CD14-positive monocyte (primary cell): ENCODE results near the gene BSPH1. TPM values are rescaled to one million over a fixed set of nuclear protein-coding genes. Genes with fewer than 3 reads are reported as not detected.
"Not testable (repeated sequence)": the region's sequence is repeated elsewhere in the genome, so short reads cannot be mapped to it uniquely, and the experiment has no call there.

Experiments
- DNase-seq, 3 donors: peaks; one replicate each; pipeline ENCODE4 v3.0.0-alpha.2; 2011 to 2022
- H2AFZ ChIP-seq: 2 replicates; pipeline ENCODE4 v1.6.0; 2012; ENCODE audit warnings: mild to moderate bottlenecking, low read depth, low read length, inconsistent platforms; ENCODE audit not compliant: insufficient read depth, poor library complexity, severe bottlenecking
- H3K27ac ChIP-seq, 2 donors: 1 replicate in 1 of 2; 2 replicates in 1 of 2; pipeline ENCODE4 v1.5.1; 2012 to 2013; ENCODE audit warnings: low read length in 2 of 2, control low read depth in 1 of 2, inconsistent platforms in 1 of 2, low read depth in 1 of 2, mild to moderate bottlenecking in 1 of 2
- H3K27me3 ChIP-seq, 2 donors: one replicate each; pipeline versions ENCODE4 v1.6.0 to v1.6.1; 2011 to 2013; ENCODE audit warnings: low read length in 2 of 2; ENCODE audit not compliant: control insufficient read depth in 2 of 2, insufficient read depth in 2 of 2
- H3K36me3 ChIP-seq, 2 donors: replicated peaks in 1 of 2; 1 replicate in 1 of 2; 2 replicates in 1 of 2; pipeline versions ENCODE4 v1.5.1 to v1.6.1; 2012 to 2013; ENCODE audit warnings: low read length in 2 of 2, control low read depth in 1 of 2, inconsistent platforms in 1 of 2, mild to moderate bottlenecking in 1 of 2; ENCODE audit not compliant: insufficient read depth in 2 of 2, control insufficient read depth in 1 of 2
- H3K4me1 ChIP-seq, 2 donors: 1 replicate in 1 of 2; 2 replicates in 1 of 2; pipeline versions ENCODE4 v1.5.1 to v1.6.1; 2012 to 2013; ENCODE audit warnings: low read length in 2 of 2, control low read depth in 1 of 2, inconsistent platforms in 1 of 2, mild to moderate bottlenecking in 1 of 2, moderate library complexity in 1 of 2; ENCODE audit not compliant: insufficient read depth in 2 of 2, control insufficient read depth in 1 of 2
- H3K4me2 ChIP-seq: replicated peaks from 2 replicates; pipeline ENCODE3; 2012; ENCODE audit warnings: low read length, moderate library complexity, mild to moderate bottlenecking; ENCODE audit not compliant: poor library complexity, severe bottlenecking; ENCODE audit errors: extremely low read depth
- H3K4me3 ChIP-seq, 3 experiments: fragments of 200-600 bp in 1 of 3; sonication (generic) in 1 of 3; replicated peaks in 1 of 3; 1 replicate in 2 of 3; 2 replicates in 1 of 3; pipeline ENCODE4 v1.5.1; 2011 to 2013; ENCODE audit warnings: low read length in 3 of 3, mild to moderate bottlenecking in 3 of 3, control low read depth in 2 of 3, low read depth in 2 of 3, inconsistent platforms in 1 of 3, moderate library complexity in 1 of 3
- H3K79me2 ChIP-seq: 2 replicates; pipeline ENCODE4 v1.6.0; 2012; ENCODE audit warnings: mild to moderate bottlenecking, control low read depth, inconsistent platforms, low read length, moderate library complexity; ENCODE audit not compliant: insufficient read depth
- H3K9ac ChIP-seq: 2 replicates; pipeline ENCODE4 v1.6.0; 2017; ENCODE audit warnings: low read length, mild to moderate bottlenecking; ENCODE audit not compliant: insufficient read depth, poor library complexity, severe bottlenecking
- H3K9me3 ChIP-seq, 2 donors: replicated peaks in 1 of 2; 1 replicate in 1 of 2; 2 replicates in 1 of 2; pipeline versions ENCODE4 v1.5.1 to v1.6.1; 2012 to 2013; ENCODE audit warnings: low read length in 2 of 2, control low read depth in 1 of 2; ENCODE audit not compliant: control insufficient read depth in 1 of 2, insufficient read depth in 1 of 2
- H4K20me1 ChIP-seq: 2 replicates; pipeline ENCODE4 v1.6.0; 2012; ENCODE audit warnings: mild to moderate bottlenecking, low read length, control low read depth, moderate library complexity; ENCODE audit not compliant: insufficient read depth
- H3K27ac Mint-ChIP-seq, 7 donors: one replicate each; pipeline ENCODE4 v1.8.0; 2020; ENCODE audit warnings: mild to moderate bottlenecking in 7 of 7, mixed read lengths in 7 of 7, moderate library complexity in 6 of 7, inconsistent platforms in 2 of 7
- H3K27me3 Mint-ChIP-seq, 3 donors: one replicate each; pipeline ENCODE4 v1.8.0; 2021 to 2022; ENCODE audit warnings: low read depth in 3 of 3, mild to moderate bottlenecking in 3 of 3, mixed read lengths in 3 of 3, moderate library complexity in 3 of 3, inconsistent platforms in 1 of 3
- H3K36me3 Mint-ChIP-seq, 2 donors: one replicate each; pipeline ENCODE4 v1.8.0; 2020; ENCODE audit warnings: mixed read lengths in 2 of 2, inconsistent platforms in 1 of 2, mild to moderate bottlenecking in 1 of 2
- H3K4me1 Mint-ChIP-seq: one replicate; pipeline ENCODE4 v1.8.0; 2020; ENCODE audit warnings: mild to moderate bottlenecking, mixed read lengths
- H3K4me3 Mint-ChIP-seq, 2 donors: one replicate each; pipeline ENCODE4 v1.8.0; 2020; ENCODE audit warnings: mild to moderate bottlenecking in 2 of 2, mixed read lengths in 2 of 2, moderate library complexity in 1 of 2
- H3K9me3 Mint-ChIP-seq, 7 donors: one replicate each; pipeline ENCODE4 v1.8.0; 2020 to 2022; ENCODE audit warnings: mixed read lengths in 7 of 7, mild to moderate bottlenecking in 6 of 7, moderate library complexity in 6 of 7, inconsistent platforms in 2 of 7
- CTCF ChIP-seq: fragments of 200-600 bp; IDR thresholded peaks from one replicate; pipeline ENCODE4 v1.8.0; 2022; ENCODE audit warnings: antibody characterized with exemption, mild to moderate bottlenecking
- WGBS: methylation state at CpG from one replicate; pipeline ENCODE4 v1.1.5; 2013; ENCODE audit warnings: missing lambda C conversion rate; ENCODE audit not compliant: insufficient coverage; 5-methylcytosine and 5-hydroxymethylcytosine counted together
- intact Hi-C, 2 donors: fragments of 100-400 bp; cut with micrococcal nuclease; formaldehyde crosslinking; loops; one replicate each; pipeline versions ENCODE4 v1.15.0 to v1.15.1; 2023
- polyA plus RNA-seq, 3 donors: library from polyadenylated mRNA; depleted of rRNA in 1 of 3; unstranded in 2 of 3; stranded (reverse) in 1 of 3; fragments of 300-500 nt in 2 of 3; fragments of >200 nt in 1 of 3; fragmentation: Illumina TruSeq in 2 of 3; gene quantifications; 1 replicate in 2 of 3; 2 replicates in 1 of 3; pipeline ENCODE4 v1.2.3, GENCODE V29; 2012 to 2021

The BSPH1 gene
- polyA plus RNA-seq, 3 donors: not detected

- intact Hi-C loops: no loop called here
- H2AFZ ChIP-seq: no peak overlapping the region
- H3K27ac ChIP-seq: no peak overlapping the region
- no peaks in the 10 kb centered on the region for H3K79me2 ChIP-seq
- no peaks in the 10 kb centered on the region for H3K4me1 ChIP-seq
- DNase-seq: no peak
- 27% methylated on average over 10 of the region's 10 CpGs for WGBS
- TF ChIP-seq CTCF: no peak
- H3K4me1 Mint-ChIP-seq: no peaks in the 10 kb centered on the region
- H3K36me3 Mint-ChIP-seq: no peaks in the 10 kb centered on the region
- H3K9me3 Mint-ChIP-seq: peaks cover 0 to 2% (median 0%) of the 10 kb centered on the region in 7 donors
- no peak overlapping the region for H3K9ac ChIP-seq
- H3K9me3 ChIP-seq: no peaks in the 10 kb centered on the region
- H3K36me3 ChIP-seq: no peaks in the 10 kb centered on the region
- peaks cover 0 to 2% of the 10 kb centered on the region in 2 donors for H3K27me3 ChIP-seq
- H3K27me3 Mint-ChIP-seq: peaks cover 14 to 16% (median 16%) of the 10 kb centered on the region in 3 donors
- H3K27ac Mint-ChIP-seq: no peak overlapping the region
- peak overlapping the region in 1 of 2 donors; percentile 21 for H3K4me3 Mint-ChIP-seq
- no peaks in the 10 kb centered on the region for H4K20me1 ChIP-seq
- no peak overlapping the region for H3K4me3 ChIP-seq
- H3K4me2 ChIP-seq: no peak overlapping the region
These were observed 670 bp downstream of the BSPH1 start for GRCh38 chr19:47991191-47991808.

GRCh38 chr19:47973529-47973928 lies 18.4 kb downstream of the BSPH1 start:
- H3K9me3 ChIP-seq: no peaks in the 10 kb centered on the region
- H3K9me3 Mint-ChIP-seq: peaks cover 0 to 4% (median 2%) of the 10 kb centered on the region in 7 donors
- H3K79me2 ChIP-seq: no peaks in the 10 kb centered on the region
- H3K27me3 Mint-ChIP-seq: peaks cover 1 to 9% (median 2%) of the 10 kb centered on the region in 3 donors
- H3K9ac ChIP-seq: no peak overlapping the region
- no peak overlapping the region for H3K4me3 ChIP-seq
- no peaks in the 10 kb centered on the region for H3K27me3 ChIP-seq
- H3K36me3 ChIP-seq: no peaks in the 10 kb centered on the region
- H3K4me1 Mint-ChIP-seq: no peaks in the 10 kb centered on the region
- no peak overlapping the region for H2AFZ ChIP-seq
- H4K20me1 ChIP-seq: no peaks in the 10 kb centered on the region
- H3K4me2 ChIP-seq: no peak overlapping the region
- H3K27ac ChIP-seq: no peak overlapping the region
- no peaks in the 10 kb centered on the region for H3K36me3 Mint-ChIP-seq
- H3K4me1 ChIP-seq: no peaks in the 10 kb centered on the region
- H3K27ac Mint-ChIP-seq: no peak overlapping the region
- WGBS: 85% methylated on average over 5 of the region's 6 CpGs
- no peak overlapping the region for H3K4me3 Mint-ChIP-seq
- TF ChIP-seq CTCF: no peak
- DNase-seq: no peak
- intact Hi-C loops: no loop called here

- WGBS: 85% methylated on average over 6 of the region's 11 CpGs
- H3K27ac Mint-ChIP-seq, H3K36me3 ChIP-seq, H2AFZ ChIP-seq, H3K4me1 ChIP-seq, H4K20me1 ChIP-seq, H3K27ac ChIP-seq, H3K27me3 Mint-ChIP-seq, H3K4me3 Mint-ChIP-seq, H3K9me3 ChIP-seq, H3K9ac ChIP-seq, H3K4me3 ChIP-seq, H3K4me2 ChIP-seq, DNase-seq, intact Hi-C loops, H3K79me2 ChIP-seq, H3K4me1 Mint-ChIP-seq, H3K9me3 Mint-ChIP-seq, H3K27me3 ChIP-seq, H3K36me3 Mint-ChIP-seq: not testable (repeated sequence)
These were observed 36.0 kb downstream of the BSPH1 start for GRCh38 chr19:47955936-47956335.
